ENCODE data around the gene PPP1R14D. TPM values are rescaled to one million over a fixed set of nuclear protein-coding genes. Genes with fewer than 3 reads are reported as not detected.
A peak's percentile ranks its signal among the peaks of the same experiment; 100 is the strongest.

Gene PPP1R14D
- total RNA-seq, 1 donor from 2014 or later, result 1.3 TPM

- peaks cover 21% of the 10 kb centered on the region for H3K36me3 ChIP-seq
- intact Hi-C loops (cut with DNase I), result no loop called here
- peak; percentile 88 for DNase-seq
- H3K9me3 ChIP-seq, result no peaks in the 10 kb centered on the region
- no peak overlapping the region for H3K27ac ChIP-seq
- peaks cover 3% of the 10 kb centered on the region for H3K27me3 ChIP-seq
- H3K4me3 ChIP-seq, result no peak overlapping the region
- peak; percentile 83 for ATAC-seq
- no peaks in the 10 kb centered on the region for H3K4me1 ChIP-seq
- peak; percentile 76 for TF ChIP-seq CTCF (IDR thresholded peaks at IDR 0.05)
Observed at GRCh38 chr15:40859206-40859851, 30.8 kb upstream of the PPP1R14D start.

- no peak for DNase-seq
- Histone ChIP-seq H3K27me3 (no peaks in the 10 kb centered on the region), H3K4me3 (no peak overlapping the region), H3K4me1 (no peaks in the 10 kb centered on the region), H3K27ac (no peak overlapping the region), H3K9me3 (no peaks in the 10 kb centered on the region), H3K36me3 (peaks cover 27% of the 10 kb centered on the region)
- ATAC-seq, result no peak
- no peak for TF ChIP-seq CTCF (IDR thresholded peaks at IDR 0.05)
- intact Hi-C loops (cut with DNase I), result no loop called here
Observed at GRCh38 chr15:40858706-40859105, 30.2 kb upstream of the PPP1R14D start.

GRCh38 chr15:40857601-40858341, 29.3 kb upstream of the PPP1R14D start:
- intact Hi-C loops (cut with DNase I), result no loop called here
- TF ChIP-seq CTCF (IDR thresholded peaks at IDR 0.05), result peak; percentile 91
- Histone ChIP-seq H3K9me3 (no peaks in the 10 kb centered on the region), H3K36me3 (peaks cover 34% of the 10 kb centered on the region), H3K4me3 (no peak overlapping the region), H3K4me1 (no peaks in the 10 kb centered on the region), H3K27me3 (no peaks in the 10 kb centered on the region), H3K27ac (no peak overlapping the region)
- DNase-seq, result peak; percentile 89
- ATAC-seq, result peak; percentile 95

GRCh38 chr15:40856746-40857145, 28.2 kb upstream of the PPP1R14D start:
- Histone ChIP-seq H3K27me3 (no peaks in the 10 kb centered on the region), H3K4me1 (no peaks in the 10 kb centered on the region), H3K9me3 (no peaks in the 10 kb centered on the region), H3K4me3 (no peak overlapping the region), H3K36me3 (peaks cover 34% of the 10 kb centered on the region), H3K27ac (no peak overlapping the region)
- no peak for TF ChIP-seq CTCF (IDR thresholded peaks at IDR 0.05)
- DNase-seq (no peak), ATAC-seq (no peak)
- intact Hi-C loops (cut with DNase I), result no loop called here

- TF ChIP-seq CTCF (IDR thresholded peaks at IDR 0.05), result no peak
- no peaks in the 10 kb centered on the region for H3K27me3 ChIP-seq
- DNase-seq, result no peak
- no peak for ATAC-seq
- H3K4me3 ChIP-seq, result no peak overlapping the region
- no peaks in the 10 kb centered on the region for H3K9me3 ChIP-seq
- H3K27ac ChIP-seq, result no peak overlapping the region
- intact Hi-C loops (cut with DNase I), result no loop called here
- H3K4me1 ChIP-seq, result no peaks in the 10 kb centered on the region
- H3K36me3 ChIP-seq, result peaks cover 34% of the 10 kb centered on the region
Observed at GRCh38 chr15:40855706-40856234, 27.3 kb upstream of the PPP1R14D start.
